OCI-LY7 (cell line): ENCODE results near the gene PC. TPM values are rescaled to one million over a fixed set of nuclear protein-coding genes. Genes with fewer than 3 reads are reported as not detected.

Source experiments
- BruUV-seq: library from RNA; stranded (reverse); fragments of 400-500 nt; replicated peaks from 2 replicates; lab custom pipeline; 2021; lab: Mats Ljungman, UMichigan
- CTCF ChIA-PET: fragments of 300-600 bp; sonication (Branson Sonifier 250); formaldehyde crosslinking; loops from one replicate; lab custom pipeline; 2022; ENCODE audit warnings: antibody characterized with exemption; ENCODE audit not compliant: unreplicated experiment; lab: Charles Lee
- POLR2A ChIA-PET: fragments of 300-600 bp; sonication (Branson Sonifier 250); formaldehyde crosslinking; loops from one replicate; lab custom pipeline; 2022; ENCODE audit warnings: antibody characterized with exemption; lab: Charles Lee
- DNase-seq: peaks from one replicate; pipeline ENCODE4 v3.0.0-alpha.2; 2015; ENCODE audit warnings: low spot score
- H2AFZ ChIP-seq: fragments of 200-600 bp; sonication (generic), shearing (Covaris generic); 2 replicates; pipeline ENCODE4 v1.6.1; 2014; ENCODE audit warnings: mild to moderate bottlenecking, antibody characterized with exemption, low read length, moderate library complexity
- H3K27ac ChIP-seq: fragments of 200-600 bp; sonication (generic); 2 replicates; pipeline ENCODE4 v1.5.1; 2014; ENCODE audit warnings: mixed run types, low read depth, mild to moderate bottlenecking, moderate library complexity, low read length, inconsistent platforms; ENCODE audit not compliant: poor library complexity, severe bottlenecking
- H3K36me3 ChIP-seq: fragments of 200-600 bp; sonication (generic); 2 replicates; pipeline ENCODE4 v1.6.1; 2014; ENCODE audit warnings: mild to moderate bottlenecking, antibody characterized with exemption, low read length, moderate library complexity, mixed read lengths; ENCODE audit not compliant: insufficient read depth
- H3K4me1 ChIP-seq: fragments of 200-600 bp; sonication (generic); 2 replicates; pipeline ENCODE4 v1.5.1; 2014; ENCODE audit warnings: mild to moderate bottlenecking, low read length; ENCODE audit not compliant: insufficient read depth, poor library complexity, severe bottlenecking
- H3K4me2 ChIP-seq: fragments of 200-600 bp; sonication (generic); 2 replicates; pipeline ENCODE4 v1.6.1; 2014; ENCODE audit warnings: mild to moderate bottlenecking, low read length
- H3K4me3 ChIP-seq: fragments of 200-600 bp; sonication (generic); 2 replicates; pipeline ENCODE4 v1.5.1; 2014; ENCODE audit warnings: mild to moderate bottlenecking, low read depth, low read length; ENCODE audit not compliant: poor library complexity, severe bottlenecking
- H3K79me2 ChIP-seq: fragments of 200-600 bp; sonication (generic); 2 replicates; pipeline ENCODE4 v1.6.1; 2016; ENCODE audit warnings: low read depth, mild to moderate bottlenecking, low read length, moderate library complexity, mixed read lengths; ENCODE audit not compliant: insufficient read depth
- H3K9me2 ChIP-seq: fragments of 200-600 bp; sonication (generic); 2 replicates; pipeline ENCODE4 v1.6.1; 2016; ENCODE audit warnings: mild to moderate bottlenecking, low read length, mixed read lengths; ENCODE audit not compliant: insufficient read depth
- H3K9me3 ChIP-seq: fragments of 200-600 bp; sonication (generic); 2 replicates; pipeline ENCODE4 v1.6.1; 2014; ENCODE audit warnings: mild to moderate bottlenecking, mixed run types, low read length, mixed read lengths
- H4K20me1 ChIP-seq: fragments of 200-600 bp; sonication (generic); 2 replicates; pipeline ENCODE4 v1.6.1; 2014; ENCODE audit warnings: mild to moderate bottlenecking, antibody characterized with exemption, low read length, moderate library complexity, mixed read lengths; ENCODE audit not compliant: insufficient read depth
- EZH2phosphoT487 ChIP-seq: fragments of 200-600 bp; sonication (generic); IDR thresholded peaks from 2 replicates; pipeline ENCODE4 v1.6.1; 2018; ENCODE audit warnings: low read depth, borderline replicate concordance, mild to moderate bottlenecking, mixed run types, antibody characterized with exemption, low read length, moderate library complexity, mixed read lengths
- intact Hi-C: fragments of 100-400 bp; cut with micrococcal nuclease; formaldehyde crosslinking; loops from one replicate; pipeline ENCODE4 v1.10.0; 2022; ENCODE audit not compliant: unreplicated experiment
- total RNA-seq, 2 experiments: library from RNA; depleted of rRNA in 1 of 2; stranded (reverse); fragments of >200 nt in 1 of 2; shearing (Covaris generic) in 1 of 2; gene quantifications; 2 replicates each; pipeline ENCODE4 v1.2.3, GENCODE V29; 2014 to 2022
- TF ChIP-seq, protein P1 (sequence below): fragments of 200-600 bp; sonication (generic); conservative IDR thresholded peaks from 2 replicates; pipeline ENCODE4 v1.5.1; 2014; ENCODE audit warnings: mild to moderate bottlenecking, antibody characterized with exemption, low read length, moderate library complexity, mixed read lengths

The PC gene
- total RNA-seq, 2 experiments from 2014 or later = 10.4 to 12.7 TPM

DNA sequence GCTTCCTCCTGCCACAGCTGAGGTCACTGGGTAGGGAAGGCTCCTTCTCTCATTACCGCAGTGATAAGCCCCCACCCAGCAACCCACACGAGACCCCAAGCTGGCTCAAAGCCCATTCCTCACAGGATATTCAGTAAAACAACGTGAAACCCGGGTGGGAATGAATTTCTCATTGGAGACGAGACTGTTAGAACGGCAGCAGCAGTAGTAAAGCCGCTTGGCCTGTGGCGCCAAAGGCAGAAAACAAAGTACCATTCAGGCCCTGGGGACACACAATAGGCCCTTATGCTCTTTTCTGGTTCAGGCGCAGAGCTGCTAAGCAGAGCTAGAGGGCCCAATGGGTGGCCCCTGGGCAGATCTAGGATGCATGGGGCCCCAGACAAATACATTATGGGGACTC, 45.3 kb downstream of the PC start:
- POLR2A ChIA-PET = interaction anchor here (0.6 kb wide), 1 partner anchor 92 kb away, joined by 3 read pairs; no protein-coding TSS in a partner anchor

DNA sequence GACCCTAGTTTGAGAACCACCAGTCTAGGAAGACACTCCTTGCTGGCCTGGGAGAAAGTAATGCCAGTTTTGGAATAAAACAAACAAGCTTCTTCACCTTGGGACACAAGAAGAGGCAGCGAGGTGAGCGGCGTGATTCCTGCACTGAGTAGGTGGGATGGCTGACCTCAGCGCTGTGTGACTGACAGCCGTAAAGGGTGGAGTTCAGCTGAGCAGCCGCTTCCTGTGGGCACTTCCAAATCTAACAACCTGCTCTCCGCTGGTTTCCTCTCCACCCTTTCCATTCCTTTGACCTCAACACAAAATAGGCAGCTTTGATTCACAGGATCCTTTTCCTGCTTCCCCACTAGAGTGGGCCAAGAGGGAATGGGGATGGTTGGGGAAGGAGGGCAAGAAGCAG, 45.8 kb downstream of the PC start:
- H4K20me1 ChIP-seq = no peaks in the 10 kb centered on the region
- TF ChIP-seq, protein P1, sequence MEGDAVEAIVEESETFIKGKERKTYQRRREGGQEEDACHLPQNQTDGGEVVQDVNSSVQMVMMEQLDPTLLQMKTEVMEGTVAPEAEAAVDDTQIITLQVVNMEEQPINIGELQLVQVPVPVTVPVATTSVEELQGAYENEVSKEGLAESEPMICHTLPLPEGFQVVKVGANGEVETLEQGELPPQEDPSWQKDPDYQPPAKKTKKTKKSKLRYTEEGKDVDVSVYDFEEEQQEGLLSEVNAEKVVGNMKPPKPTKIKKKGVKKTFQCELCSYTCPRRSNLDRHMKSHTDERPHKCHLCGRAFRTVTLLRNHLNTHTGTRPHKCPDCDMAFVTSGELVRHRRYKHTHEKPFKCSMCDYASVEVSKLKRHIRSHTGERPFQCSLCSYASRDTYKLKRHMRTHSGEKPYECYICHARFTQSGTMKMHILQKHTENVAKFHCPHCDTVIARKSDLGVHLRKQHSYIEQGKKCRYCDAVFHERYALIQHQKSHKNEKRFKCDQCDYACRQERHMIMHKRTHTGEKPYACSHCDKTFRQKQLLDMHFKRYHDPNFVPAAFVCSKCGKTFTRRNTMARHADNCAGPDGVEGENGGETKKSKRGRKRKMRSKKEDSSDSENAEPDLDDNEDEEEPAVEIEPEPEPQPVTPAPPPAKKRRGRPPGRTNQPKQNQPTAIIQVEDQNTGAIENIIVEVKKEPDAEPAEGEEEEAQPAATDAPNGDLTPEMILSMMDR = no peak
- TF ChIP-seq EZH2phosphoT487 = no peak
- ChIA-PET CTCF (no interaction called here), POLR2A (interaction anchor here (0.6 kb wide), 1 partner anchor 92 kb away, joined by 3 read pairs; no protein-coding TSS in a partner anchor)
- H3K9me2 ChIP-seq = no peaks in the 10 kb centered on the region
- no TSS peak for BruUV-seq
- H3K27ac ChIP-seq = no peak overlapping the region
- no peak for DNase-seq
- H2AFZ ChIP-seq = no peak overlapping the region
- H3K9me3 ChIP-seq = no peaks in the 10 kb centered on the region
- intact Hi-C loops = no loop called here
- no peaks in the 10 kb centered on the region for H3K4me1 ChIP-seq
- H3K36me3 ChIP-seq = no peaks in the 10 kb centered on the region
- no peaks in the 10 kb centered on the region for H3K79me2 ChIP-seq
- H3K4me3 ChIP-seq = no peak overlapping the region
- H3K4me2 ChIP-seq = no peak overlapping the region

More for the DNA sequence above, 45.3 kb downstream of the PC start:
- Histone ChIP-seq H3K79me2 (no peaks in the 10 kb centered on the region), H3K36me3 (no peaks in the 10 kb centered on the region), H2AFZ (no peak overlapping the region), H3K4me3 (no peak overlapping the region), H3K27ac (no peak overlapping the region), H3K9me3 (no peaks in the 10 kb centered on the region), H3K9me2 (no peaks in the 10 kb centered on the region), H4K20me1 (no peaks in the 10 kb centered on the region), H3K4me2 (no peak overlapping the region), H3K4me1 (no peaks in the 10 kb centered on the region)
- CTCF ChIA-PET = no interaction called here
- TF ChIP-seq, protein P1 = no peak
- TF ChIP-seq EZH2phosphoT487 = no peak
- intact Hi-C loops = no loop called here
- BruUV-seq = no TSS peak
- DNase-seq = no peak

DNA sequence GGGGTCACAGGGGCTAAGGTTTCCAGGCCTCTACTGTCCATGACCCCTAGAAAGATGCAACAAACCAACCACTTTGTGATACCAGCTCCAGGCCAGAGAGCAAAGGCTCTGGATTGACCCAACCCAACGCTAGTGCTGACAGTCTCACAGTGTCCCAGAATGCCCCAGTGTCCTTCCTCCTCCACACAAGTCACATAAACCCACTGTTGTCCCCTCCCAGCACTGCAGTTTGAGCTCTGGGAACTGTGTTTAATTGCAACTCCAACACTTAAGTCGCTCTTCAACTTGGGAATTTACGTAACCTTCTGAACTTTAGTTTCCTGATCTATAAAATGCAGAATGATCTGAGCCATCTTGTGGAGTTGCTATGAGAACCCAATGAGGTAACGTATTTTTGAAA, 47.5 kb downstream of the PC start:
- POLR2A ChIA-PET = interaction anchor here (0.6 kb wide), 1 partner anchor 90 kb away, joined by 3 read pairs; no protein-coding TSS in a partner anchor
- Histone ChIP-seq H4K20me1 (no peaks in the 10 kb centered on the region), H3K4me1 (no peaks in the 10 kb centered on the region), H3K27ac (no peak overlapping the region), H3K36me3 (no peaks in the 10 kb centered on the region), H3K9me2 (no peaks in the 10 kb centered on the region), H2AFZ (no peak overlapping the region), H3K9me3 (no peaks in the 10 kb centered on the region), H3K4me2 (no peak overlapping the region), H3K79me2 (no peaks in the 10 kb centered on the region), H3K4me3 (no peak overlapping the region)
- BruUV-seq = no TSS peak
- CTCF ChIA-PET = no interaction called here
- no peak for DNase-seq
- no peak for TF ChIP-seq EZH2phosphoT487
- TF ChIP-seq, protein P1 = no peak
- intact Hi-C loops = no loop called here
